Lower leg skin (tissue), 3 donors: ENCODE measurements around the gene OSGIN1.

Source experiments
- CTCF ChIP-seq, 3 donors: fragments of 450-650 bp; IDR thresholded peaks; one replicate each; pipeline ENCODE4 v1.5.1; 2016; ENCODE audit warnings: antibody characterized with exemption in 3 of 3, mild to moderate bottlenecking in 3 of 3, moderate library complexity in 2 of 3
- POLR2A ChIP-seq, 2 donors: fragments of 450-650 bp; IDR thresholded peaks; one replicate each; pipeline ENCODE4 v1.6.1; 2016 to 2017; ENCODE audit warnings: antibody characterized with exemption in 2 of 2, mild to moderate bottlenecking in 1 of 2, moderate library complexity in 1 of 2

- no peak for TF ChIP-seq POLR2A (IDR thresholded peaks at IDR 0.05)
- no peak for TF ChIP-seq CTCF (IDR thresholded peaks at IDR 0.05)
These were observed 12.9 kb upstream of the OSGIN1 start for GRCh38 chr16:83940119-83940518.
